ENCODE measurements around the gene STMN3. TPM values are rescaled to one million over a fixed set of nuclear protein-coding genes. Genes with fewer than 3 reads are reported as not detected.

Gene STMN3
- total and polyA plus RNA-seq, 10 of the 15 experiments (the other 5 are each of a cell fraction or from before 2014, with no cell fraction given): 0.09 to 3.6 (median 1.4) TPM; not detected in 1

GRCh38 chr20:63619505-63619904 is 33.7 kb downstream of the STMN3 start:
- H4K20me1 ChIP-seq (ENCODE audit: control insufficient read depth, insufficient read depth): no peaks in the 10 kb centered on the region
- in situ Hi-C loops (cut with MboI) (no loop called here), intact Hi-C loops (cut with micrococcal nuclease; ENCODE audit: unreplicated experiment) (no loop called here)
- DNase-seq (ENCODE audit: low read depth, low spot score): no peak
- no peaks in the 10 kb centered on the region for H3K27me3 ChIP-seq (replicated peaks in 1 of 2; ENCODE audit: control insufficient read depth in 2 of 2, insufficient read depth in 2 of 2, low read length in 1 of 2)
- FAIRE-seq: no peak
- ChIA-PET SMC1A (ENCODE audit: uncharacterized antibody, unreplicated experiment) (no interaction called here), POLR2A (no interaction called here), RAD21 (ENCODE audit: unreplicated experiment) (no interaction called here), CTCF (no interaction called here)
- H3K4me1 ChIP-seq (ENCODE audit: control insufficient read depth, insufficient read depth, low read length): peaks cover 7% of the 10 kb centered on the region
- H3K9me3 ChIP-seq (replicated peaks; ENCODE audit: control insufficient read depth, insufficient read depth, low read length): no peaks in the 10 kb centered on the region
- peaks cover 12 to 13% of the 10 kb centered on the region in 2 experiments for H3K36me3 ChIP-seq (ENCODE audit: control insufficient read depth in 2 of 2, insufficient read depth in 2 of 2, low read length in 1 of 2)
- no peak overlapping the region for H3K4me2 ChIP-seq (ENCODE audit: control insufficient read depth, insufficient read depth)
- H3K79me2 ChIP-seq (ENCODE audit: control insufficient read depth, insufficient read depth, low read length): peaks cover 25% of the 10 kb centered on the region
- H3K4me3 ChIP-seq: no peak overlapping the region
- BruUV-seq (replicated peaks): no TSS peak
- H3K9ac ChIP-seq (ENCODE audit: control insufficient read depth, insufficient read depth, low read length): no peak overlapping the region
- H3K27ac ChIP-seq (ENCODE audit: control insufficient read depth, insufficient read depth): no peak overlapping the region
- H2AFZ ChIP-seq (ENCODE audit: control insufficient read depth, low read depth, low read length): no peak overlapping the region
- TF ChIP-seq RELB (IDR thresholded peaks at IDR 0.05; ENCODE audit: low read depth) (no peak), ZBTB33 (IDR thresholded peaks at IDR 0.05) (no peak), EED (IDR thresholded peaks at IDR 0.05; ENCODE audit: low read depth) (0 out of 2 replicates have a peak, but pooled peaks have one; percentile 26)
- WGBS (ENCODE audit: insufficient coverage, insufficient replicate concordance, low lambda C conversion rate, missing lambda C conversion rate): 81% methylated on average over 13 of the region's 13 CpGs
- no peak for ATAC-seq

- POLR2A ChIA-PET: interaction anchor here (1.2 kb wide), 1 partner anchor 8 kb away, joined by 4 read pairs; the partner anchor contains the start of gene GMEB2
- Histone ChIP-seq H3K4me3 (no peak overlapping the region), H2AFZ (ENCODE audit: control insufficient read depth, low read depth, low read length) (no peak overlapping the region), H3K27ac (ENCODE audit: control insufficient read depth, insufficient read depth) (no peak overlapping the region), H3K9me3 (replicated peaks; ENCODE audit: control insufficient read depth, insufficient read depth, low read length) (no peaks in the 10 kb centered on the region), H3K4me1 (ENCODE audit: control insufficient read depth, insufficient read depth, low read length) (peaks cover 7% of the 10 kb centered on the region), H3K79me2 (ENCODE audit: control insufficient read depth, insufficient read depth, low read length) (peaks cover 23% of the 10 kb centered on the region), H3K4me2 (ENCODE audit: control insufficient read depth, insufficient read depth) (no peak overlapping the region), H3K9ac (ENCODE audit: control insufficient read depth, insufficient read depth, low read length) (no peak overlapping the region), H4K20me1 (ENCODE audit: control insufficient read depth, insufficient read depth) (no peaks in the 10 kb centered on the region), H3K27me3 (replicated peaks in 1 of 2; ENCODE audit: control insufficient read depth in 2 of 2, insufficient read depth in 2 of 2, low read length in 1 of 2) (no peaks in the 10 kb centered on the region), H3K36me3 (ENCODE audit: control insufficient read depth in 2 of 2, insufficient read depth in 2 of 2, low read length in 1 of 2) (peaks cover 12 to 13% of the 10 kb centered on the region in 2 experiments)
- DNase-seq (ENCODE audit: low read depth, low spot score) (no peak), ATAC-seq (no peak), FAIRE-seq (no peak)
- TF ChIP-seq IRF3 (IDR thresholded peaks at IDR 0.05) (no peak), RAD51 (IDR thresholded peaks at IDR 0.05) (no peak), ZBTB11 (CRISPR knock-in tag; IDR thresholded peaks at IDR 0.05) (no peak), BRCA1 (IDR thresholded peaks at IDR 0.05; ENCODE audit: low read depth, low read length) (no peak), RELA (IDR thresholded peaks at IDR 0.05; ENCODE audit: borderline replicate concordance, partially characterized antibody) (no peak)
- in situ Hi-C loops (cut with MboI) (no loop called here), intact Hi-C loops (cut with micrococcal nuclease; ENCODE audit: unreplicated experiment) (no loop called here)
- SMC1A ChIA-PET (ENCODE audit: uncharacterized antibody, unreplicated experiment): no interaction called here
- no TSS peak for BruUV-seq (replicated peaks)
- CTCF ChIA-PET: no interaction called here
- 93% methylated on average over 16 of the region's 16 CpGs for WGBS (ENCODE audit: insufficient coverage, insufficient replicate concordance, low lambda C conversion rate, missing lambda C conversion rate)
- RAD21 ChIA-PET (ENCODE audit: unreplicated experiment): no interaction called here
These were observed 34.1 kb downstream of the STMN3 start for GRCh38 chr20:63619086-63619485.
